ENCODE data around the gene KIF23.

The KIF23 gene

DNA sequence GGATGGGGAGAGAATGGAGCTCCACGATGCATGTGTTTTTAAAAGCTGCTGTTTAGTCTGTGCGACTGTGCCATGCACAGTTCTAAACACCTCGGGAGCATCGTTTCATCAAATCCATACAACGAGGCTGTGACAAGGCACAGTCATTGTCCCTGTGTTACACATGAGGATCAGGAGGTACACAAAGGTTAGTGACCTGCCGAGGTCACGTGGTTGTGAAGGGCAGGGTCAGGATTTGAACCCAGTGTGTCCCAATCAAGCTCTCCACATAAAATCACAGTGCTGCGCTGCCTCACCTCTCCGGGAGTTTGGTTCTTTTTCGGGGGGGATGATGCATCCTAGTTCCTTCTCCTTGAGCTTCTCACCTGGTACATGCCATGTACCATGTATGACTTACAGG is 18.7 kb upstream of the KIF23 start:
- DNase-seq, result no peak

DNA sequence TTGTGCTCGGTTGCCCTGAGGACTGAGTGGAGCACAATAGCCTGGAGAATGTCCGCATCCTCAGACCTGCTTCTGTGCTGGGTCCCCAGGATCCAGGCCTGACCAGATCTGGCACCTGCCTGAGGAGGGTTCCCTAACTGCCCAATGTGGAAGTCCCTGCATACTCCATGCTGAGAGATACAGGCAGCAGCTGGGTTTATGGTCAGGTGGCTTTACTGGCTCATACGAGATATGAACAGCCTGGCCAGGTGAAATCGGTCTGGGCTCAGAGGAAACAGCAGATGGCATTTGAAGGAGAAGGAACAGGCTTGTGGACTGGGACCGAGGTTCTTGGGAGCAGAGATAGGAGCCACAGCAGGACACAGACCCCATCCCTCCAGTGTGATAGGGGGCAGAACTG is 18.2 kb upstream of the KIF23 start:
- no peak for DNase-seq

DNA sequence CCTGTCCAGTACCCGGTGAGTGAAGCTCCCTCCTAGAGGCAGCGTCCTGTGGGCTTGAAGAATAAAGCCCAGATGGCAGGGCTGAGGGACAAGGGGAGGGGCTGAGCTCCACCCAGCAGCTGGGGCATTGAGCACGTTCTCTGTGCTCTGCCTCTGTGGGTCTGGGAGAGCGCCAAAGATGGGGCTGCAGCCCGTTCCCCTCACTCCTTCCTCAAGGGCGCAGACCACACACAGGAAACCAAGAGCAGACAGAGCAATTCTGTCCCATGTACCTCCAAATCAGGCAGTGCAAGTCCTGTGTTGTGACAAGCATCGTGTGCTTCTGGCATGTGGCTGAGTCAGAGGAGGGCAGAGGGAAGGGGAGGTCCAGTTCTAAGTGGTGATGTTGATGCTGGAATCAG is 15.7 kb upstream of the KIF23 start:
- DNase-seq, result no peak

GRCh38 chr15:69400850-69401249 is 13.3 kb upstream of the KIF23 start:
- DNase-seq, result no peak

DNA sequence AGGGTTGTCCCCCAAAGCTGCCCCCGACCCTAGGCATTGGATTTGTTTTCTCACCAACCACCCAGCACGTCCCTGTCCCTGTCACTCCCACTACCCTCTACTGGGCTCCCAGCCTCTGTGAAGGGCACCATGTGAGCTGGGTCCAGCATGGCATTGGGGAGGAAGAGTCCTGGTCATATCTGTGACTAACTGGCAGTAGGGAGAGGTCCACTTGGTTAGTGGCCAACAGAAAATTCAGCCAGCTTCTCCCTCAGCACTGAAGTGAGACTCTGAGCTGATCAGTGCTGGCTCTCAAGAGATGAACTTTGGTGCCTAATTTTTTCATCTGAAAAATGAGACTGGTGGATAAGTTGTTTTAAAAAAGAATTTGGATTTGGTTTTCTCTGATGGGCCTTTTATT is 11.3 kb upstream of the KIF23 start:
- no peak for DNase-seq

DNA sequence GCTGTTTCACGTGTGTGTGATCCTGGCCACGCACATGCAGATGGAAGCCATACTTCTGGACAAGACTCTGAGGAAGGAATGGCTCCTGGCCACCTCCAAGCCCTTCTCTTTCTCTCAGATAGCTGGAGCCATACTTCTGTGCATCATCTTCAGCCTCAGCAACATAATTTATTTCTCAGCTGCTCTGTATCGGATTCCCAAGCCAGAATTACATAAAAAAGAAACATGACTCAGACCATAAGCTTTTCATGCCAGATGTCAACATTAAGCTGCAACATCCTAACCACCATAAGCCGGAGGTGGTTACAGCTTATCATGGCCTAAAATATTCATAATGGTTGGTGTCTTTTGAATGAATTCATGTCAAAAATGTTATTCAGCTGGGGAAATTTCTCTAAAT is 10.6 kb upstream of the KIF23 start:
- no peak for DNase-seq

GRCh38 chr15:69405110-69405509 is 9.0 kb upstream of the KIF23 start:
- DNase-seq, result no peak

- no peak for DNase-seq
Observed at GRCh38 chr15:69407719-69408400, 6.3 kb upstream of the KIF23 start.

DNA sequence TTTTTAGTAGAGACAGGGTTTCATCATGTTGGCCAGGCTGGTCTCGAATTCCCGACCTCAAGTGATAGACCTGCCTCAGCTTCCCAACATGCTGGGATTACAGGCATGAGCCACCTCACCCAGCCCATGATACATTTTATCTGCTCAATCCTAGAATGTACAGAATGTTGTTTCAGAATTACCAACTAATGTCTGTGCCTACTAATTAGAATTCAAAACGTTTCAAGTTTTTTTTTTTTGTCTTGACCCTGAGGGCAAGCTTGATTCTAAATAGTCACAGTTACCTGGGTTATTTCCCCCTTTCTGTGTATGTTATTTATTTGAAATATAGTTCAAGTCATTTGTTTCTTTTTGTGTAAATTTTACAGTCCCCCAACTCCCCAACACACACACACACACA is 5.3 kb upstream of the KIF23 start:
- DNase-seq, result no peak

DNA sequence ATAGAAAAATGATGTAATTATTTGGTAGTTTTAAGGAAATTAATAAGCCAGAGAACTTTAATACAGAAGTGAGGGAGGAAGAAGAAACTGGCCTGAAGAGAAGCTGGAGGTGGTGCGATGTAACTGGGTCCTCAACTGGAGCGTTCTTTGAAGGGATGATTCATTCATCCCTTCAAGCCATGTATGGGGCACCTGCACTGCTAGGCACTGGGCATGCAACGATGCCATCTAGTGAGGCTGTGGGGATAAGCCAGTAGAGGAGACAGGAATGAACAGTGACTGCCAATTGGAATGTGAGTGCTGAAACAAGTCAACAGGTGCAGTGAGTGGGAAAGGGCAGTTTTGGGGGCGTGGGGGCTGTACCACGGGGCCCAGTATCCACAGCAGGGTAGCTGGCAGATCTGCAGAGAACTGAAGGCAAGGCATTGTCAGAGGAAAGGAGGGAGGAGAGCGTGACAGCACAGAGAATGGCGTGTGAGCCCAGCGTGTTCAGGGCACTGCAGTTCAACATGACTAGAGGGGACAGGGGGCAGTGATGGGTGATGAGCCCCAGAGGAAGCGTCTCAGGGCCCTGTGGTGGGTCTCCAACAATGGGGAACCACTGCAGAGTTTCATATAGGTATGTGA is 3.8 kb upstream of the KIF23 start:
- no peak for DNase-seq

DNA sequence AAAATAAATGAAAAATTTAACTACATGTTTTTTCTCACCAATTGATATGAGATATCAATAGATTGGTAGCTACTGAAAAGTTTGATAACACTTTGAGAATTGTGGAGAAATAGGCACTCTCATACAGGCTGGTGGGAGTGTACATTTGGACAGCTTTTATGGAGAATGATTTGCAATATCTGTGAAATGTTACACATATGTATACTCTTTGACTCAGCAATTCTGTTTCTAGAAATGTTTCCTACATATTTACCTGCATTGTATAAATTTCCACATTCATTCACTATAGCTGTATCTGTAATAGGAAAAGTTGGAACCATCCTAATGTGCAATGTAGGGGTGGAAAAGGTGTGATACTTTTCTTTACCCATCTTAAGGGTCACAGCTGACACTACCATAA is 1.9 kb upstream of the KIF23 start:
- no peak for DNase-seq

GRCh38 chr15:69412701-69413100 is 1.4 kb upstream of the KIF23 start:
- DNase-seq, result no peak

- DNase-seq, result no peak
Observed at GRCh38 chr15:69414701-69415167, 585 bp downstream of the KIF23 start.

DNA sequence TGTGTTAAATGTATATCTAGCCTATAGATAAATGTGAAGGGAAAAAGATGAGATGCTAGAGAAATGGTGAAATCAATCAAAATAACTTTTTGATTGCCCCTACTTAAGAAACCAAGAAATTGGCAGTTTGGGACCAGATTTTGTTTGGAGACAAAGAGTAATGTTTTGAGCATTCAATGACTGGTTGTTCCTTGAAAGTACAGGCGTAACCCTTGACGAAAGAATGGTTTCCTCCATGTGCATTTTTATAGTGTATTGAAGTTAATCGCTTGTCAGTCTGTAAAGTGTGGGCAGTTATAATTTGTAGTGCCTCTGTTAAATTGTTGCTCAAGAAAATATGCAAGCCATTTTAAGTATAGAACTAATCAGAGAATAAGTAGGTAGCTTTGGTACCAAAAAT is 1.2 kb downstream of the KIF23 start:
- DNase-seq, result no peak

GRCh38 chr15:69417581-69417980 is 3.4 kb downstream of the KIF23 start:
- DNase-seq, result no peak

DNA sequence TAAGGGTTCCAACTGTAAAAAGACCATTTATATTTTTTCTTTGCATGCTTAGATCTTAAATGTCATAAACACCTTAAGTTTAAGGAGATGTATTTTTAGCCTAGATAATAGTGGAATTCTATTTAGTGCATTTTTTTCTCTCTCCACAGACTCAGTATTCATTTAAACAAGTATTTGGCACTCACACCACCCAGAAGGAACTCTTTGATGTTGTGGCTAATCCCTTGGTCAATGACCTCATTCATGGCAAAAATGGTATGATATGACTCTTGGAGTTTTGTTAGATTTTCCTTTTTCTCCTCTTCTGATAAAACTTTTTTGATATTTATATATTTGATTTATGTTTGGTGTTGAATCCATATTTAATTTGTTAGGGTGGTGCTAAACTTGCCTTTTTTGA is 7.3 kb downstream of the KIF23 start:
- DNase-seq, result no peak

- DNase-seq, result no peak
Observed at GRCh38 chr15:69422336-69422895, 8.3 kb downstream of the KIF23 start.

DNA sequence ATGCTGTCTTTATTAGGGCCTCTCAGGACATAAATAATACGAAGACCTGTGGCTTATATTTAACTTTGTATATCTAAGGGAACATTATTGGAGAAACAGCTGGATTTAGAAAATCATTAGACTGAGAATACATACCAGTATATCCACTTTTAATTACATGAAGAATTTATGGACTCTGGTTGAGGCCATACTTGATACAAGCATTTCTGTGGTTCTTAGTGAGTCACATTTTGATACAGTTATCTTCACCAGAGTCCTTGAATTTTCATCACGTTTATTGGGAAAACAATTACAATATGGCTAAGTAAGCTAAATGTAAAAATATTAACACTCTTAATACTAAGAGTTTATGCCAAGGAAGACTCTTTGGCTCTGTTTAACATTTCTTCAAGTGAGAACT is 9.9 kb downstream of the KIF23 start:
- DNase-seq, result no peak

DNA sequence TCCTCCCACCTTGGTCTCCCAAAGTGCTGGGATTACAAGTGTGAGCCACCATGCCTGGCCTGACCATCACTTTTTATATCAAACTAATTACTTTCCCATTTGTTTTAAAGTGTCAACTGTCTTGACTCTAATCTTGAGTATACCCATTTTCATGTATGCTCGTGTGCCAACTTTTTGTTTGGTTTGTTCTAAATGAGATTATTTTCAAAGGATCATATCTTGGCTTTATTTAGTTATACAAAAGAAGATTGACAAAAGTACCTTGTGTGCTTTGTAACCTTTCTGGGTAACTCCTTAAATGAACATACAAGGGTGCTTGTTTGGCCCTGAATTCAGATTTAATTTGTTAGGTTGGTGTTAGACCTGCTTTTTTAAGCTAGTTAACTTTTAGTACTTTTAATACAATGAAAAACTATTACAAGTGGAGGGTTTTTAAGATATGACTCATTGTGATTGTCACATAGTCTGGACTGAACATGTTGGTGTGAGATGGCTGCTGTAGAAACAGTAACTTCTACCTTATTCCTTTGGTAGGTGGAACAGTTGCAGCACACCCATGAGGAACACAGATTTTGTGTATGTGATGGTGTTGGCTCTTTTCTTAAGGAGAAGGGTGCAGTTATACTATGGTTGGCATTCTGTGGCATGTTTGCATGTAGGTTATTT is 10.7 kb downstream of the KIF23 start:
- no peak for DNase-seq

DNA sequence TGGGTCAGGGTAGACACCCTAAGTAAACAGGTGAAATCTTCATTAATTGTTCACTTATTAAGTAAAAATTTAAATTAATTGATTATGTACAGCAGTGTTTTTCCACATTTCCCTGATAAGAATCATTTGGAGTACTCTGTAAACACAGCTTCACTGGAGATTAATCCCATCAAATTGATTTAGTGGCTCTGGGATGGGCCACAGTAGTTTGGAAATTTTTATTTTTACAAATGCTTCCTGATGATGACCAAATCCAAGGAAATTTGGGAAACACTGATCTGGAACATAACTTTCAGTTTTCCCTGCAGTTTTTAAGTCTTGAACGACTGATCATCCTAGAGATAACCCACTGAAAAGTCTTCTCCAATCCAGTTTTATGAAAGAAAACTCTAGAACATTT is 19.7 kb downstream of the KIF23 start:
- DNase-seq, result no peak

- DNase-seq, result no peak
Observed at GRCh38 chr15:69434238-69434637, 20.1 kb downstream of the KIF23 start.

DNA sequence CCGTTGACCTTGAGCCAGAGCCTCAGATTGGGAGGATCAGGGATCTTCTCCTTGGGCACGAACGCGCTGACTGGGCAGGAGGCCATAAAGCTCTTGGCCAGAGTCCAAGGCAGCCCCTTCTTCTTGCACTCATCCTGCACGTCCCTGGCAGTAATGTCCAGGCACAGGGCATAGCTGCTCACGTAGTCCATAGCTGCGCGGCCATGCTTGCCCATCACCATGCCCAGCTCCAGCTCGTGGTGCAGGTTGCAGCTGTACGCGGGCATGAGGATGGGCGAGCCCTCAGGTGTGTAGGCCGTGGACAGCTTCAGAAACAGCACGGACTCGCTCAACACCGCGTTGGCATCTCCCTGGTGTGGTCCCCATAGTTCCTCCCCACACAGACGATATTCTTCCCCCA is 20.5 kb downstream of the KIF23 start:
- DNase-seq, result no peak

DNA sequence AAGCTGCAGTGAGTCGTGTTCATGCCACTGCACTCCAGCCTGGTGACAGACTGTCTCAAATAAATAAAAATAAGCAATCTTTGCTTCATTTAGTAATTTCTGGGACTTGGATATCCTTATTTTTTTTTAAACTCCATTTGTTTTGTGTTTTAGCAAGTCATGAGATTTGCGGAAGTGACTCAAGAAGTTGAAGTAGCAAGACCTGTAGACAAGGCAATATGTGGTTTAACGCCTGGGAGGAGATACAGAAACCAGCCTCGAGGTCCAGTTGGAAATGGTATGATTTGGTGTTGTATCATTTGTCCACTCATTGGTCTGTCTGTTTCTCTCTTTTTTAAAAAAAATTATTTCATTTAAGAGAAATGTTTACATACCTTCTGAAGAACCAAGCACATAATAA is 21.8 kb downstream of the KIF23 start:
- DNase-seq, result no peak

DNA sequence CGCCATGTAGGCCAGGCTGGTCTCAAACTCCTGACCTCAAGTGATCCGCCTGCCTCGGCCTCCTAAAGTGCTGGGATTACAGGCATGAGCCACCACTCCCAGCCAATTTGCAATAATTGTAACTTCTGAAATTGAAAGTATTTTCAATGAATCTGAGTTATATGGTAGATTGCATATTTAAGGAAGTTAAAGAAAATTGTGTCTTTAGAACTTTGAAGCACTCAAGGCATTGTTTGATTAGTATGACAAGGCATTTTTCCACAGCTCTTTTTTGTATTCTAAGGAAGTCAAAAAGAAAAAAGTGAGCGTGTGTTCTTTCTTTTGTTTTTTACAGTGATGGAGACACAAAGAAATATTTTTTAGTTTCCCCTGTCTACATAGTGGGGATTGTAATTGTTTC is 22.8 kb downstream of the KIF23 start:
- DNase-seq, result no peak

Measured in DMS 273 treated with DMSO at 0.1 percent for 48 hours (cell line).